Mucosa of rectum (tissue), 2 donors: ENCODE data around the gene TBC1D17.

ENCODE experiments used
- H3K27ac ChIP-seq, 2 donors: one replicate each; pipeline ENCODE4 v1.7.0; 2013; ENCODE audit warnings: inconsistent platforms in 2 of 2, low read depth in 2 of 2, low read length in 2 of 2
- H3K27me3 ChIP-seq, 2 donors: one replicate each; pipeline ENCODE4 v1.7.0; 2013; ENCODE audit warnings: low read length in 2 of 2; ENCODE audit not compliant: control insufficient read depth in 2 of 2, insufficient read depth in 2 of 2
- H3K36me3 ChIP-seq, 2 donors: one replicate each; pipeline ENCODE4 v1.7.0; 2013; ENCODE audit warnings: low read length in 2 of 2; ENCODE audit not compliant: control insufficient read depth in 2 of 2, insufficient read depth in 2 of 2
- H3K4me1 ChIP-seq, 2 donors: one replicate each; pipeline ENCODE4 v1.7.0; 2013; ENCODE audit warnings: low read length in 2 of 2, mild to moderate bottlenecking in 1 of 2; ENCODE audit not compliant: control insufficient read depth in 2 of 2, insufficient read depth in 2 of 2
- H3K4me3 ChIP-seq, 2 donors: one replicate each; pipeline ENCODE4 v1.7.0; 2013; ENCODE audit warnings: low read length in 2 of 2
- H3K9ac ChIP-seq, 2 donors: one replicate each; pipeline ENCODE4 v1.7.0; 2013; ENCODE audit warnings: low read length in 2 of 2, low read depth in 1 of 2, mild to moderate bottlenecking in 1 of 2
- H3K9me3 ChIP-seq, 2 donors: one replicate each; pipeline ENCODE4 v1.7.0; 2013; ENCODE audit warnings: low read length in 2 of 2; ENCODE audit not compliant: control insufficient read depth in 2 of 2
- donor health status: healthy.
- donor health status: Normal muscosa, but diverticular disease.

Gene TBC1D17

DNA sequence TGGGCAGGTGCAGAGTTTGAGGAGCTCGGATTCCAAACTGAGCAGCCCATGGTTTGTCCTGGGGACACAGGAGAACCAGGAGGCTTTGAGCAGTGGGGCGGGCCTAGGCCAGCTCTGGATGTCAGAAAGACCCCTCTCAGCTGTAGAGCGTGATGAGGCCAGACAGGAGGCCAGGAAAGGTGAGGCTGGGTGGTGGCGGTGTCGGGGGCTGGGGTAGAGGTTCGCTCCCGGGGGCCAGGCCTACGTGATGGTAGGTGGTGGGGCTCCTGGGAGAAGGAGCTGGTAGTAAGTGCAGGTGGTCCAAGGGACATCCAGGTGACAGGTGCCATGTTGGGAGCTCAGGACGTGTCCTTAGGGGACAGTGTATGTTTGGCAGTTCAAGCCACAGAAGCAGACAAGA is 40.1 kb upstream of the TBC1D17 start:
- Histone ChIP-seq H3K27me3 (no peaks in the 10 kb centered on the region), H3K9me3 (no peaks in the 10 kb centered on the region), H3K36me3 (peaks cover 47 to 62% of the 10 kb centered on the region in 2 donors), H3K27ac (no peak overlapping the region), H3K4me3 (no peak overlapping the region), H3K4me1 (no peaks in the 10 kb centered on the region), H3K9ac (no peak overlapping the region)

DNA sequence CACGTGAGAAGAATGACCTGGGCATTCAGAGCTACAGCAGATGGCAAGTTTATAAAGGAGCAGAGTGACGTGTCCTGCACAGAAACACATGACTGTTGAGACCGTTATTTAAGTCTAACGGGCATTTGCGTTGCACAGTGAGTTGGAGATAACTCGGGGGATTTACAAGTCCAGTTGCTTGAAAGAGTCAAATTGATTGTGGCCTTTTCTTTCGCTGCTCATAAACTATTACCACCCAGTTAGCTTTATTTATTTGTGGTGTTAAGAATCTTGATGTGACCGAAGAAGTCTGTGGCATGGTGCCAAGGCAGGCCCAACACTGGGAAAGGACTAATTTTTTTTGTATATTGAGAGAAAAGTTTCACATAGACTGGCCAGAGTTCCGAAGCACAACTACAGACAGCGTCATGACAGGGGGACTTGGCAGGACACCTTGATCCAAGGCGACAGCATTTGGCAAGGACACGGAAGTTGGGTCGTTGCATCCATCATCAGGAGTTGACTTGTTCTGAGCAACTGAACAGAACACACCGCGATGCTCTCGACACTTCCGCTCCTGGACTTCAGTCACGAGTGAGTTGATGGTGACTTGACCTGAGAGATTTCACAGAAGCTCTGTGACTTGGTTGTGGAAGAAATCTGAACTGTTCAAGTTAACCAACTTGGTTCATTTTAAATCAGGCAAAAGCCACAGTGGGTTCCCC is 38.5 kb upstream of the TBC1D17 start:
- Histone ChIP-seq H3K9me3 (no peaks in the 10 kb centered on the region), H3K36me3 (peaks cover 37 to 46% of the 10 kb centered on the region in 2 donors), H3K27ac (no peak overlapping the region), H3K27me3 (no peaks in the 10 kb centered on the region), H3K4me3 (no peak overlapping the region), H3K4me1 (no peaks in the 10 kb centered on the region), H3K9ac (no peak overlapping the region)

DNA sequence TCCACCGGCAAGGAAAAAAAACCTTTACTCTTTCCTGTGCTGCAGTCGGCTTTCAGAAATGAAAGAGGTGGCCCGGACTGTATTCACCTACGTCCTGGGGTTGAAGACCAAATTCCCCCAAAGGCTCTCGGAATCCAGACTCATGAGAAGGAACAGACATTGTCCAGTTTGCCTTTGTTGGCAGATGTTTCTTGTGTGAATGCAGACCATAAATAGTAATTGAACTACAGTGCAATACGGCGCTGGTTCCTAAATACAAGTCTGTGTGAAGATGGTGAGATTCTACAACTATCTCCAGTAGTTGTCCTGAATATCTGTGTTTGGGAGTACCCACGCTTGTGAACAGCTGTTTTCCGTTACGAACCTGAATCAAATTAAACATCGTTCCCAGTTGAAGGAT is 37.8 kb upstream of the TBC1D17 start:
- Histone ChIP-seq H3K36me3 (peaks cover 30 to 40% of the 10 kb centered on the region in 2 donors), H3K4me3 (no peak overlapping the region), H3K27ac (no peak overlapping the region), H3K4me1 (no peaks in the 10 kb centered on the region), H3K9me3 (no peaks in the 10 kb centered on the region), H3K27me3 (no peaks in the 10 kb centered on the region), H3K9ac (no peak overlapping the region)

DNA sequence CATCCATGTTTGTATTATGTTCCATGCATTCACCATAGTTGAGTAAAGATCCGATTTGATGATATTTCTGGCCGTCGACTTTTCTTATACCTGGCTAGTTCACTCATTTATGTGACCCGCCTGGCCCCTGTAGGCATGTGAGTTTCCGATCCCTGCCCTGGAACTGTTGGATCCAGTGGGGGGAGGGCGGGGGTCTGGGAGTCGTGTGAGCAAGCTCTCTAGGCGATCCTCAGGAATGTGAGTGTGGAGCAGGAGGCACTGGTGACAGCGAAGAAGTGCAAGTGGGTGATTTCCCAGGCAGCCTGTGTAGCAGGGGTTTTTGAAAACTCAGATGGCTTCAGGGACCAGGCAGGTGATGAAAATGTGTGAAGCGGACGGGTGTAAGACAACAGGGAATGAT is 37.2 kb upstream of the TBC1D17 start:
- H3K9ac ChIP-seq, result no peak overlapping the region
- no peaks in the 10 kb centered on the region for H3K9me3 ChIP-seq
- H3K4me1 ChIP-seq, result no peaks in the 10 kb centered on the region
- H3K36me3 ChIP-seq, result peaks cover 24 to 34% of the 10 kb centered on the region in 2 donors
- H3K27ac ChIP-seq, result no peak overlapping the region
- no peaks in the 10 kb centered on the region for H3K27me3 ChIP-seq
- H3K4me3 ChIP-seq, result no peak overlapping the region

DNA sequence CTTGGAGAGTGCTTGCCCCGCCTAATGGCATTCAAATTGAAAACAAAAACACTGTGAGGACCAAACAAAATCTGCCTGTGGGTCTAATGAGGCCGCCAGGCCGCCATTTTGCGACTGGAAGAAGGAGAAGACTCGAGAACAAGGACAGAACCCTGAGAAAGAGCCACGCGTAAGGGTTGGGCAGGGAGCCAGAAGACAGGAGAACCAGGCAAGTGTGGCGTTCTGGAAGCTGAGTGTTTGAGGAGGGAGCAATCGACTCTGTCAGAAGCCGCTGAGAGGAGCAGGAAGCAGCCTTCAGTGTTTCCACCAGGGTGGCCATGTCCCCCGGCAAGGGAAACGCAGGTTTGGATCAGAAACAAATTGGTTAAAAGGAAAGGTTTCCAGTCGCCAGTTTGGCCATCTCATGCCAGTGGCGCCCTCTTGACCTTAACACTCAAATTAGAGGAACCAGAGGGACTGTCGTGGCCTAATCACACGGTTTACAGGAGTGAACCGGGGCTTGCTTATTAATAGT is 36.7 kb upstream of the TBC1D17 start:
- Histone ChIP-seq H3K27ac (no peak overlapping the region), H3K9ac (no peak overlapping the region), H3K4me1 (no peaks in the 10 kb centered on the region), H3K27me3 (no peaks in the 10 kb centered on the region), H3K9me3 (no peaks in the 10 kb centered on the region), H3K36me3 (peaks cover 22 to 33% of the 10 kb centered on the region in 2 donors), H3K4me3 (no peak overlapping the region)

DNA sequence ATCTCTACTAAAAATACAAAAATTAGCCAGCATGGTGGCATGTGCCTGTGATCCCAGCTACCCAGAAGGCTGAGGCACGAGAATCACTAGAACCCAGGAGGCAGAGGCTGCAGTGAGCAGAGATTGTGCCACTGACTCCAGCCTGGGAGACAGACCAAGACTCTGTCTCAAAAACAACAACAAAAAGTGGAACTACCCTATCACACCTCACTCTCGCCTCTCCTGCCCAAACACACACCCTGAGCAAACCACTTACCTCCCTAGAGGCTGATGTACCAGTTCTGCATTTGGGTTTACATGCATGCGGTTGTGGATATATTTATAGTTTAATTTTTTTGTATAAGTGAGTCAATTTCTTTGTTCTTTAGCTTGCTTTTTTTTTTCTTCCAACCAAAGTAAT is 34.2 kb upstream of the TBC1D17 start:
- Histone ChIP-seq H3K27ac (no peak overlapping the region), H3K36me3 (peaks cover 11 to 20% of the 10 kb centered on the region in 2 donors), H3K4me1 (no peaks in the 10 kb centered on the region), H3K27me3 (no peaks in the 10 kb centered on the region), H3K9me3 (no peaks in the 10 kb centered on the region), H3K9ac (no peak overlapping the region), H3K4me3 (no peak overlapping the region)

DNA sequence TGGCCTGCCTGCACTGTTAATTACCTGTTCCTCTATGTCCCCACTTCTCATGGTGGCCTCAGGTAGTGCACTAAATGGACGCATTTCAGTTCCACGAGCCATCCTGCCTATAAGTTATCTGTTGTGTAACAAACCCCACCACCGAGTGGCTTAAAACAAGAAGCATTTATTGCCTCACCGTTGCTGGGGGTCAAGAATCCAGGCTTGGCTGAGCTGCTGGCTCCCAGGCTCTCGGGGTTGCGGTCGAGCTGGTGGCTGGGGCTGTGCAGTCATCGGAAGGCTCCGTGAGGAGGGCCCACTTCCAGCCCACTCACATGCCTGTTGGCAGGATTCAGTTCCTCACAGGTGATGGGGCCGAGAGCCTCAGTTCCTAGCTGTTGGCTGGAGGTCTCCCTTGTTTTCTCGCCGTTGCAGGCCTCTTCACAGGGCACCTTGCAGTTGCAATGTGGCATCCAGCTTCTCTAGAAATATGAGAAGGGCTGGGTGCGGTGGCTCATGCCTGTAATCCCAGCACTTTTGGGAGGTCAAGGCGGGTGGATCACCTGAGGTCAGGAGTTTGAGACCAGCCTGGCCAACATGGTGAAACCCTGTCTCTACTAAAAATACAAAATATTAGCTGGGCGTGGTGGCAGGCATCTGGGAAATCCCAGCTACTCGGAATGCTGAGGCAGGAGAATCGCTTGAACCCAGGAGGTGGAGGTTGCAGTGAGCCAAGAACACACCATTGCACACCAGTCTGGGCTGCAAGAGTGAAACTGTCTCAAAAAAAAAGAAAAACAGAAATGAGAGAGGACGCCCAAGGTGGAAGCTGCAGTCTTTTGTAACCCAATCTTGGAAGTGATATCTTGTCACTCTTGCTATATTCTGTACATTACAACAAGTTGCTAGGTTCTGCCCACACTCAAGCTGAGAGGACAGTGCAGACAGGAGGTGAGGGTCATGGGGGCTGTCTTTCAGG is 33.1 kb upstream of the TBC1D17 start:
- peaks cover 4 to 10% of the 10 kb centered on the region in 2 donors for H3K36me3 ChIP-seq
- no peak overlapping the region for H3K9ac ChIP-seq
- H3K27me3 ChIP-seq, result no peaks in the 10 kb centered on the region
- H3K9me3 ChIP-seq, result no peaks in the 10 kb centered on the region
- no peak overlapping the region for H3K4me3 ChIP-seq
- no peaks in the 10 kb centered on the region for H3K4me1 ChIP-seq
- no peak overlapping the region for H3K27ac ChIP-seq

DNA sequence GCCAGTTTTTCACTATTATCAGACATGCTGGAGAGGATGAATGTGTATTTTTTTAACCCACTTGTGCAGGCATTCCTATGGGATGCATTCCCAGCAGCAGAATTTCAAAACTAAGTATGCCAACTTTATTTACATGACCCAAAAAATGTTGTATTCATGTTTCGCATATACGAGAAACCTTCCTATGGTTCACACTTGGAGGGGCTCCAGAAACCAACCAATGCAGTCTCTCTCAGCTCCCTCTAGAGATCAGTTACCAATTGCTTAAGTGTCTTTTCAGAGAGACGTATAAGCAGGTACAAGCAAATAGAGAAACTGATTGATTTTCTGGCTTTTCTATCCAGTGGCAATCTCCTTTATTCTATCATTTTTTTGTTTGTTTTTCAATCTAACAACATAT is 32.1 kb upstream of the TBC1D17 start:
- H3K4me1 ChIP-seq, result peaks cover 7% of the 10 kb centered on the region in 2 donors
- H3K9me3 ChIP-seq, result no peaks in the 10 kb centered on the region
- no peak overlapping the region for H3K9ac ChIP-seq
- H3K4me3 ChIP-seq, result no peak overlapping the region
- no peak overlapping the region for H3K27ac ChIP-seq
- H3K36me3 ChIP-seq, result peaks cover 0 to 4% of the 10 kb centered on the region in 2 donors
- H3K27me3 ChIP-seq, result no peaks in the 10 kb centered on the region

DNA sequence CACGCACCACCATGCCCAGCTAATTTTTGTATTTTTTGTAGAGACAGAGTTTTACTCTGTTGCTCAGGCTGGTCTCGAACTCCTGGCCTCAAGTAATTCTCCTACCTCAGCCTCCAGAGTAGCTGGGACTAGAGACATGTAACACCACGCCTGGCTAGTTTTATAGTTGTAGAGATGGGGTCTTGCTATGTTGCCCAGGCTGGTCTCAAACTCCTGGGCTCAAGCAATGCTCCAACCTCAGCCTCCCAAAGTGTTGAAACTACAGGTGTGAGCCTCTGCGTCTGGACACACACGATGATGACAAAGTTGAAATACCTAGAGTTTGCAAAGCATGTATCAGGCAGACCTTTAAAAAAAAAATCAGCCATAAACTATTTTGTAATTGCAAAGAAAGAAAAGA is 31.1 kb upstream of the TBC1D17 start:
- H3K36me3 ChIP-seq, result no peaks in the 10 kb centered on the region

More for the DNA sequence above, 31.1 kb upstream of the TBC1D17 start:
- Histone ChIP-seq H3K9me3 (no peaks in the 10 kb centered on the region), H3K9ac (no peak overlapping the region), H3K27ac (no peak overlapping the region), H3K4me3 (no peak overlapping the region), H3K4me1 (peaks cover 7% of the 10 kb centered on the region in 2 donors), H3K27me3 (no peaks in the 10 kb centered on the region)
